Lung (tissue), 12 donors: ENCODE data around the gene CLIC5. TPM values are rescaled to one million over a fixed set of nuclear protein-coding genes. Genes with fewer than 3 reads are reported as not detected.
A peak's percentile ranks its signal among the peaks of the same experiment; 100 is the strongest.

Source experiments
- ATAC-seq: fragments of 200-7000 bp; cut with Tn5 transposase; one replicate; pipeline ENCODE4 v1.9.1; 2020; ENCODE audit warnings: moderate number of reproducible peaks; ENCODE audit not compliant: insufficient read depth, low FRiP score
- DNase-seq, 3 donors: peaks; one replicate each; pipeline ENCODE4 v3.0.0-alpha.2; 2013 to 2017
- H3K27ac ChIP-seq, 2 donors: one replicate each; pipeline ENCODE4 v1.5.1; 2013; ENCODE audit warnings: mild to moderate bottlenecking in 2 of 2, moderate library complexity in 2 of 2, control low read depth in 1 of 2, inconsistent platforms in 1 of 2, low read depth in 1 of 2, low read length in 1 of 2
- H3K27me3 ChIP-seq, 3 donors: one replicate each; pipeline ENCODE4 v1.5.1; 2013; ENCODE audit warnings: low read length in 2 of 3; ENCODE audit not compliant: control insufficient read depth in 3 of 3, insufficient read depth in 3 of 3
- H3K36me3 ChIP-seq, 4 donors: one replicate each; pipeline ENCODE4 v1.5.1; 2013; ENCODE audit warnings: low read length in 4 of 4, mild to moderate bottlenecking in 1 of 4, moderate library complexity in 1 of 4; ENCODE audit not compliant: control insufficient read depth in 4 of 4, insufficient read depth in 4 of 4
- H3K4me1 ChIP-seq, 5 donors: one replicate each; pipeline ENCODE4 v1.5.1; 2013; ENCODE audit warnings: low read length in 5 of 5, mild to moderate bottlenecking in 2 of 5, moderate library complexity in 1 of 5; ENCODE audit not compliant: control insufficient read depth in 5 of 5, insufficient read depth in 5 of 5
- H3K4me3 ChIP-seq: one replicate; pipeline ENCODE4 v1.5.1; 2013; ENCODE audit warnings: mild to moderate bottlenecking, control low read depth, moderate library complexity
- H3K9ac ChIP-seq, 2 donors: one replicate each; pipeline ENCODE4 v1.5.1; 2013; ENCODE audit warnings: low read length in 2 of 2, control low read depth in 1 of 2; ENCODE audit not compliant: insufficient read depth in 1 of 2
- H3K9me3 ChIP-seq, 4 donors: one replicate each; pipeline ENCODE4 v1.5.1; 2013; ENCODE audit warnings: low read length in 3 of 4, mild to moderate bottlenecking in 1 of 4, moderate library complexity in 1 of 4; ENCODE audit not compliant: control insufficient read depth in 4 of 4, insufficient read depth in 3 of 4
- WGBS, 2 donors: extraction: QIAGEN DNeasy Blood & Tissue Kit; methylation state at CpG; one replicate each; pipeline ENCODE4 v1.1.7; 2013; 5-methylcytosine and 5-hydroxymethylcytosine counted together
- polyA plus RNA-seq, 2 donors: library from polyadenylated mRNA; stranded (reverse); fragments of 200-250 nt; gene quantifications; one replicate each; pipeline ENCODE4 v1.2.1, GENCODE V29; 2013
- total RNA-seq, 2 donors: library from RNA; depleted of rRNA in 1 of 2; stranded (reverse); fragments of >200 nt in 1 of 2; gene quantifications; one replicate each; pipeline ENCODE4 v1.2.1, GENCODE V29; 2014 to 2021
- TF ChIP-seq, protein P1 (sequence below): IDR thresholded peaks from 2 replicates; pipeline ENCODE4 v1.5.1; 2012; ENCODE audit warnings: mild to moderate bottlenecking; ENCODE audit errors: control extremely low read depth, extremely low read depth
- donor health status: control.
- donor health status: control.
- donor health status: Bipolar disorder and iron deficiency.
- donor health status: healthy.
- donor health status: DM: yes; HTN: yes; CAD: no.

CLIC5 gene
- total and polyA plus RNA-seq, 4 donors, result 14.8 to 92.3 (median 40.7) TPM

DNA sequence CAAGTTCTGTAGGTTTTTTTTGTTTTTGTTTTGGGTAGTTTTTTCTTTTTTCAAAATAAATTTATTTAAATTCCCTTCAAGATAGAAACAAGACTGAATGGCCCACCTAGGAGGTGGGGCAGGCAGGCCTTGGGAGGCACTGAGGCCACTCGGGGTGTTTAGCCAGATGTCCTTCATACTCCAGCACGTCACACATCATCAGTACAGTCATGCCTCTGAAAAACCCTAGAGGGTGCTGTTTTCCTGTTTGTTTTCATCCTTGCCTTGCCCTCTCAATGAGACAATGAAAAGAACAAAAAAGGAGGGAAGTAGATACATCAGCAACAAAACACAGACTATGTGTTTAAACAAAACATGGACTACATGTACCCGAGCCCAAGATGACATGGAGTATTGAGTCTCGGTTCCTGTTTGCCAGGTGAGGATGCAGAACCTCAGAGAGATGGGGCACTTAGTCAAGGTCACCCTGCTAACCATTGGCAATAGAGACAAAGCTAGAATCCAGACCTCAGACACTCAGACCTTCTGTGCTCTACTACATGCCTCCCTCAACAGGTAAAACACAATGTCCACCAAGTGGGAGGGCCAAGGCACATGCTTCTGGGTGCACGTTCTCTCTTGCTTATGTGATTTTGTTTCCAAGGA, 26.8 kb upstream of the CLIC5 start:
- DNase-seq (peak in 2 of 3 donors; percentile 30 to 38), ATAC-seq (no peak)
- WGBS, 2 donors, result 58 to 59% methylated on average over 5 of the region's 5 CpGs
- Histone ChIP-seq H3K9ac (no peak overlapping the region), H3K36me3 (no peaks in the 10 kb centered on the region), H3K9me3 (peaks cover 0 to 2% (median 0%) of the 10 kb centered on the region in 4 donors), H3K4me3 (no peak overlapping the region), H3K27ac (no peak overlapping the region), H3K4me1 (peaks cover 0 to 20% (median 0%) of the 10 kb centered on the region in 5 donors), H3K27me3 (no peaks in the 10 kb centered on the region)
- TF ChIP-seq, protein P1, sequence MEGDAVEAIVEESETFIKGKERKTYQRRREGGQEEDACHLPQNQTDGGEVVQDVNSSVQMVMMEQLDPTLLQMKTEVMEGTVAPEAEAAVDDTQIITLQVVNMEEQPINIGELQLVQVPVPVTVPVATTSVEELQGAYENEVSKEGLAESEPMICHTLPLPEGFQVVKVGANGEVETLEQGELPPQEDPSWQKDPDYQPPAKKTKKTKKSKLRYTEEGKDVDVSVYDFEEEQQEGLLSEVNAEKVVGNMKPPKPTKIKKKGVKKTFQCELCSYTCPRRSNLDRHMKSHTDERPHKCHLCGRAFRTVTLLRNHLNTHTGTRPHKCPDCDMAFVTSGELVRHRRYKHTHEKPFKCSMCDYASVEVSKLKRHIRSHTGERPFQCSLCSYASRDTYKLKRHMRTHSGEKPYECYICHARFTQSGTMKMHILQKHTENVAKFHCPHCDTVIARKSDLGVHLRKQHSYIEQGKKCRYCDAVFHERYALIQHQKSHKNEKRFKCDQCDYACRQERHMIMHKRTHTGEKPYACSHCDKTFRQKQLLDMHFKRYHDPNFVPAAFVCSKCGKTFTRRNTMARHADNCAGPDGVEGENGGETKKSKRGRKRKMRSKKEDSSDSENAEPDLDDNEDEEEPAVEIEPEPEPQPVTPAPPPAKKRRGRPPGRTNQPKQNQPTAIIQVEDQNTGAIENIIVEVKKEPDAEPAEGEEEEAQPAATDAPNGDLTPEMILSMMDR, result peak; percentile 36

DNA sequence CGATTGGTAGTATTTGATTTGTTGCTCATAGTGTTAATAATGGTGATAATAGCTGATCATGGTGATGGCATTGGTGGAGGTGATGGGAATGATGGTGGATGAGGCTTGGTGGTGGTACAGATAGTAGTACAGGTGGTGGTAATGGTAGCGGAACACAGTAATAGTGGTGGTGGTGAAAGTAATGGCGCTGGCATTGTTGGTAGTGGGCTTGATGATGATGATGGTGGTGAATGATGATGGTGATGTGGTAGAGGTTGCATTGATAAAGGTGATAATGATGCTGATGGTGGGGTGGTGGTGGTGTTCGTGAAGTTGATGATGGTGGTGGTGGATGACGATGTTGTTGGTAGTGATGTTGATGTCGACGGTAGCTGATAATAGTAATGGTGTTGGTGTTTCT, 24.6 kb upstream of the CLIC5 start:
- H3K36me3 ChIP-seq, result no peaks in the 10 kb centered on the region
- DNase-seq (no peak), ATAC-seq (no peak)
- no peak overlapping the region for H3K9ac ChIP-seq
- H3K27me3 ChIP-seq, result no peaks in the 10 kb centered on the region
- no peak overlapping the region for H3K27ac ChIP-seq
- 98% methylated on average over 7 of the region's 7 CpGs for WGBS, 2 donors
- H3K4me1 ChIP-seq, result peaks cover 0 to 12% (median 0%) of the 10 kb centered on the region in 5 donors
- H3K9me3 ChIP-seq, result peaks cover 0 to 2% (median 0%) of the 10 kb centered on the region in 4 donors
- TF ChIP-seq, protein P1, result no peak
- no peak overlapping the region for H3K4me3 ChIP-seq

DNA sequence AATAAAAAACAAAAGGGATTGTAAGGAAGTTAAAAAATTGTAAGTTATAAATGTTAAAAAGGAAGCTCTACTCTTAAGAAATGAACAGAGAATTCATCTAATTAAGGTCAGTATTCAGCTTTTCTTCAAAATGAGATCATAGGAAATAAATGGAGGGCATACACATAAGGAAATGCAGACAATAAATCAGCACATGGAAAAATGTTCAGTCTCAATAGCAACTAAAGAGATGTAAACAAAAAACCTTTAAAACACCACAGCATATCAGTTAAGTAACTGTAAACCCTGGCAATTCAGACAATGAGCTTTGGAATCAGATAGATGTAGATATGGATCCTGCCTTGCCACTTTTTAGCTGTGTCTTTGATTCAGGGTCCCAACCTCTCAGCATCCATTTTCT, 24.0 kb upstream of the CLIC5 start:
- peak in 1 of 3 donors; percentile 29 for DNase-seq
- Histone ChIP-seq H3K9ac (no peak overlapping the region), H3K4me3 (no peak overlapping the region), H3K9me3 (peaks cover 0 to 2% (median 0%) of the 10 kb centered on the region in 4 donors), H3K27me3 (no peaks in the 10 kb centered on the region), H3K4me1 (peaks cover 0 to 10% (median 0%) of the 10 kb centered on the region in 5 donors), H3K27ac (no peak overlapping the region), H3K36me3 (no peaks in the 10 kb centered on the region)
- ATAC-seq, result no peak
- TF ChIP-seq, protein P1, result no peak

DNA sequence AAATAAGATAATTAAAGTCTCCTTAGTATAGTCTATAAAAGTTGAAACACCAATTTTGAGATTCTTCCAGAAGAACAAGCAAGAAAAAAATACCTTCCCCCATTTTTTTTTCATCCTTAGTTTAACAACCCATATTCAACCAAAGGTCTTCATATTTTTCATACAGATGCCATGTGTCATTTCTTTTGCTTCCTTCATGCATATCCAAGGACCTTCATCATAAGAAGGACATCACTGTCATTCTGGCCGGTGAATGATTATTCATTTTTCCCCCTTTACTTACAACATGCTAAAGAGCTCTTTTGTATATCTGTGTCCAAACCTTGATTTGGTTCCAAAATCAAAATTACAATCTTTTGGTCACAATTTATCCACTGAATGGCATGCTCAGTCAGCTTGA, 21.3 kb upstream of the CLIC5 start:
- no peaks in the 10 kb centered on the region for H3K27me3 ChIP-seq
- no peak overlapping the region for H3K4me3 ChIP-seq
- no peak overlapping the region for H3K27ac ChIP-seq
- no peak overlapping the region for H3K9ac ChIP-seq
- no peaks in the 10 kb centered on the region for H3K36me3 ChIP-seq
- WGBS, 2 donors, result 91 to 97% methylated on average over 1 of the region's 1 CpG
- H3K4me1 ChIP-seq, result peaks cover 0 to 4% (median 0%) of the 10 kb centered on the region in 5 donors
- no peak for ATAC-seq
- H3K9me3 ChIP-seq, result peaks cover 0 to 2% (median 0%) of the 10 kb centered on the region in 4 donors
- TF ChIP-seq, protein P1, result no peak
- DNase-seq, result no peak
